HCT116 (cell line): ENCODE results near the gene CARMIL1. TPM values are rescaled to one million over a fixed set of nuclear protein-coding genes. Genes with fewer than 3 reads are reported as not detected.

ENCODE experiments used
- ATAC-seq: fragments of 200-7000 bp; cut with Tn5 transposase; 2 replicates; pipeline ENCODE4 v1.9.1; 2020; ENCODE audit warnings: mild to moderate bottlenecking, moderate library complexity
- BruUV-seq: library from RNA; stranded (reverse); fragments of 400-500 nt; replicated peaks from 2 replicates; lab custom pipeline; 2021; lab: Mats Ljungman, UMichigan
- CTCF ChIA-PET: fragments of 300-600 bp; sonication (Branson Sonifier 250); formaldehyde crosslinking; loops from one replicate; lab custom pipeline; 2021; ENCODE audit warnings: antibody characterized with exemption; lab: Charles Lee
- POLR2A ChIA-PET: fragments of 300-600, 350-600 bp; sonication (Branson Sonifier 250); formaldehyde crosslinking; loops from one replicate; lab custom pipeline; 2021; ENCODE audit warnings: antibody characterized with exemption; lab: Charles Lee
- RAD21 ChIA-PET, 2 experiments: fragments of 300-600 bp; sonication (Branson Sonifier 250); formaldehyde crosslinking; loops; one replicate each; lab custom pipeline; 2023; ENCODE audit warnings: low total read pairs in 2 of 2; ENCODE audit not compliant: uncharacterized antibody in 2 of 2, unreplicated experiment in 2 of 2, low non-redundant PET in 1 of 2; lab: Charles Lee
- DNase-seq: peaks from one replicate; pipeline ENCODE4 v3.0.0-alpha.2; 2010; ENCODE audit warnings: low read depth, low spot score
- H2AFZ ChIP-seq: fragments of 200-600 bp; shearing (Covaris generic), sonication (generic); 2 replicates; pipeline ENCODE4 v1.6.1; 2017; ENCODE audit warnings: low read depth, mixed run types, mixed read lengths, antibody characterized with exemption, low read length; ENCODE audit not compliant: poor library complexity, severe bottlenecking
- H3K27ac ChIP-seq: 2 replicates; pipeline ENCODE4 v1.5.1; 2012; ENCODE audit warnings: low read depth, low read length
- H3K27me3 ChIP-seq: fragments of 200-600 bp; sonication (generic); 2 replicates; pipeline ENCODE4 v1.6.1; 2016; ENCODE audit warnings: mixed run types, low read length, mixed read lengths; ENCODE audit not compliant: insufficient read depth
- H3K36me3 ChIP-seq, 2 experiments: fragments of 200-500 bp in 1 of 2; fragments of 200-600 bp in 1 of 2; sonication (Bioruptor generic) in 1 of 2; sonication (generic) in 1 of 2; 2 replicates each; pipeline versions ENCODE4 v1.5.1 to v1.6.1; 2014 to 2016; ENCODE audit warnings: low read length in 2 of 2, inconsistent platforms in 1 of 2, mixed read lengths in 1 of 2, mixed run types in 1 of 2; ENCODE audit not compliant: insufficient read depth in 2 of 2, control insufficient read depth in 1 of 2
- H3K4me1 ChIP-seq, 2 experiments: fragments of 200-600 bp in 1 of 2; sonication (generic) in 1 of 2; 2 replicates each; pipeline versions ENCODE4 v1.5.1 to v1.6.1; 2012 to 2017; ENCODE audit warnings: low read length in 2 of 2, inconsistent platforms in 1 of 2, mild to moderate bottlenecking in 1 of 2, mixed read lengths in 1 of 2, mixed run types in 1 of 2, moderate library complexity in 1 of 2; ENCODE audit not compliant: insufficient read depth in 2 of 2, control insufficient read depth in 1 of 2
- H3K4me2 ChIP-seq: fragments of 200-600 bp; sonication (generic); 2 replicates; pipeline ENCODE4 v1.6.1; 2017; ENCODE audit warnings: mixed run types, low read length, mixed read lengths
- H3K4me3 ChIP-seq, 2 experiments: fragments of 200-600 bp in 1 of 2; sonication (generic) in 1 of 2; replicated peaks in 1 of 2; 2 replicates each; pipeline ENCODE4 v1.5.1; 2011 to 2016; ENCODE audit warnings: low read length in 2 of 2, control low read depth in 1 of 2, low read depth in 1 of 2, mild to moderate bottlenecking in 1 of 2, mixed read lengths in 1 of 2, mixed run types in 1 of 2
- H3K79me2 ChIP-seq: fragments of 200-600 bp; sonication (generic); 2 replicates; pipeline ENCODE4 v1.6.1; 2017; ENCODE audit warnings: mild to moderate bottlenecking, mixed run types, low read length, moderate library complexity, mixed read lengths; ENCODE audit not compliant: insufficient read depth
- H3K9ac ChIP-seq: fragments of 200-600 bp; sonication (generic); 2 replicates; pipeline ENCODE4 v1.6.1; 2016; ENCODE audit warnings: low read length, mixed read lengths
- H3K9me2 ChIP-seq: fragments of 200-600 bp; sonication (generic), shearing (Covaris generic); 2 replicates; pipeline ENCODE4 v1.6.1; 2017; ENCODE audit warnings: mixed run types, mild to moderate bottlenecking, moderate library complexity; ENCODE audit not compliant: insufficient read depth
- H3K9me3 ChIP-seq, 2 experiments: fragments of 200-500 bp in 1 of 2; fragments of 200-600 bp in 1 of 2; sonication (Bioruptor generic) in 1 of 2; sonication (generic) in 1 of 2; 2 replicates each; pipeline ENCODE4 v1.6.1; 2014 to 2017; ENCODE audit warnings: low read length in 2 of 2, mixed read lengths in 2 of 2, inconsistent platforms in 1 of 2, low read depth in 1 of 2, mild to moderate bottlenecking in 1 of 2, mixed run types in 1 of 2, moderate library complexity in 1 of 2; ENCODE audit not compliant: control insufficient read depth in 1 of 2, insufficient read depth in 1 of 2
- H4K20me1 ChIP-seq: fragments of 200-600 bp; sonication (generic), shearing (Covaris generic); 2 replicates; pipeline ENCODE4 v1.6.1; 2017; ENCODE audit warnings: mixed run types, mild to moderate bottlenecking, moderate library complexity; ENCODE audit not compliant: insufficient read depth
- CBX3 ChIP-seq: IDR thresholded peaks from 2 replicates; pipeline ENCODE4 v1.6.1; 2012; ENCODE audit warnings: low read depth
- CTCF ChIP-seq, 3 experiments: fragments of 200-600 bp in 1 of 3; sonication (generic) in 1 of 3; IDR thresholded peaks in 2 of 3; conservative IDR thresholded peaks in 1 of 3; 2 replicates each; pipeline ENCODE4 v1.5.1; 2012 to 2017; ENCODE audit warnings: low read depth in 2 of 3, low read length in 2 of 3, antibody characterized with exemption in 1 of 3, borderline replicate concordance in 1 of 3, control low read depth in 1 of 3, mild to moderate bottlenecking in 1 of 3, mixed read lengths in 1 of 3, mixed run types in 1 of 3, moderate library complexity in 1 of 3; ENCODE audit not compliant: insufficient read depth in 1 of 3
- EGR1 ChIP-seq: IDR thresholded peaks from 2 replicates; pipeline ENCODE4 v1.6.1; 2012; ENCODE audit warnings: low read depth
- ELF1 ChIP-seq: IDR thresholded peaks from 2 replicates; pipeline ENCODE4 v1.6.1; 2012; ENCODE audit warnings: low read depth, borderline replicate concordance
- EZH2 ChIP-seq: fragments of 200-600 bp; sonication (generic); IDR thresholded peaks from 2 replicates; pipeline ENCODE4 v1.6.1; 2017; ENCODE audit warnings: antibody characterized with exemption, mixed run types
- FOSL1 ChIP-seq: IDR thresholded peaks from 2 replicates; pipeline ENCODE4 v1.6.1; 2012; ENCODE audit warnings: low read depth
- JUND ChIP-seq: IDR thresholded peaks from 2 replicates; pipeline ENCODE4 v1.6.1; 2012
- MAX ChIP-seq: IDR thresholded peaks from 2 replicates; pipeline ENCODE4 v1.6.1; 2012
- POLR2A ChIP-seq: IDR thresholded peaks from 2 replicates; pipeline ENCODE4 v1.7.0; 2011; ENCODE audit warnings: borderline replicate concordance; ENCODE audit not compliant: insufficient read depth, insufficient read length; ENCODE audit errors: extremely low read depth
- RAD21 ChIP-seq: IDR thresholded peaks from 2 replicates; pipeline ENCODE4 v1.6.1; 2012; ENCODE audit warnings: low read depth, mild to moderate bottlenecking
- REST ChIP-seq: IDR thresholded peaks from 2 replicates; pipeline ENCODE4 v1.6.1; 2012; ENCODE audit warnings: low read depth
- SIN3A ChIP-seq: IDR thresholded peaks from 2 replicates; pipeline ENCODE4 v1.6.1; 2012; ENCODE audit warnings: low read depth
- SP1 ChIP-seq: IDR thresholded peaks from 2 replicates; pipeline ENCODE4 v1.6.1; 2012; ENCODE audit warnings: low read depth
- SRF ChIP-seq: IDR thresholded peaks from 2 replicates; pipeline ENCODE4 v1.6.1; 2012; ENCODE audit warnings: low read depth
- ZNF274 ChIP-seq: fragments of 200-500 bp; sonication (Bioruptor generic); IDR thresholded peaks from 2 replicates; pipeline ENCODE4 v1.6.1; 2014; ENCODE audit warnings: mild to moderate bottlenecking, low read depth, low read length, inconsistent platforms
- intact Hi-C: fragments of 100-400 bp; cut with micrococcal nuclease; formaldehyde crosslinking; loops from 2 replicates; pipeline ENCODE4 v1.10.0; 2022
- total RNA-seq: library from RNA; stranded (reverse); gene quantifications from one replicate; pipeline ENCODE4 v1.2.1, GENCODE V29; 2021; ENCODE audit not compliant: unreplicated experiment

Gene CARMIL1
- total RNA-seq, 1 experiment from 2014 or later, result 21.7 TPM

- Histone ChIP-seq H3K27me3 (no peaks in the 10 kb centered on the region), H2AFZ (no peak overlapping the region), H3K4me2 (no peak overlapping the region), H3K9ac (no peak overlapping the region), H3K27ac (no peak overlapping the region), H3K4me3 (no peak overlapping the region)
- RAD21 ChIA-PET, result no interaction called here
- ATAC-seq, result no peak
- CTCF ChIA-PET, result interaction anchor here (1.2 kb wide), 1 partner anchor 171 kb away, joined by 3 read pairs; no protein-coding TSS in a partner anchor
- intact Hi-C loops, result no loop called here
- DNase-seq, result no peak
- POLR2A ChIA-PET, result no interaction called here
- TF ChIP-seq POLR2A, result no peak
- TF ChIP-seq FOSL1, result no peak
- no peak for TF ChIP-seq ELF1
- no peak for TF ChIP-seq SIN3A
- no peak for TF ChIP-seq JUND
- no peak for TF ChIP-seq MAX
- TF ChIP-seq EGR1, result no peak
- TF ChIP-seq EZH2, result no peak
- no peak for TF ChIP-seq SP1
- no peak for TF ChIP-seq RAD21
- no peak for TF ChIP-seq SRF
- TF ChIP-seq, all 23 proteins: peak for 0
- Histone ChIP-seq H3K9me3 (no peaks in the 10 kb centered on the region), H3K36me3 (no peaks in the 10 kb centered on the region), H3K4me1 (no peaks in the 10 kb centered on the region), H3K9me2 (no peaks in the 10 kb centered on the region), H4K20me1 (no peaks in the 10 kb centered on the region), H3K79me2 (no peaks in the 10 kb centered on the region)
- no TSS peak for BruUV-seq
Measured at GRCh38 chr6:25436760-25437159, 157.6 kb downstream of the CARMIL1 start.

GRCh38 chr6:25439368-25439767 is 160.2 kb downstream of the CARMIL1 start:
- no peak for DNase-seq
- Histone ChIP-seq H3K27me3 (no peaks in the 10 kb centered on the region), H3K4me3 (no peak overlapping the region), H3K9ac (no peak overlapping the region), H3K9me3 (no peaks in the 10 kb centered on the region), H3K36me3 (no peaks in the 10 kb centered on the region), H3K9me2 (no peaks in the 10 kb centered on the region), H4K20me1 (no peaks in the 10 kb centered on the region), H3K4me1 (no peaks in the 10 kb centered on the region), H3K27ac (no peak overlapping the region), H3K79me2 (no peaks in the 10 kb centered on the region), H2AFZ (no peak overlapping the region), H3K4me2 (no peak overlapping the region)
- TF ChIP-seq ZNF274 (no peak), EGR1 (no peak), REST (no peak), CTCF (IDR thresholded peaks at IDR 0.05 in 2 of 3, conservative IDR thresholded peaks at IDR 0.05 in 1 of 3; ENCODE audit: borderline replicate concordance in 1 of 3, insufficient read depth in 1 of 3, low read depth in 2 of 3, low read length in 2 of 3) (no peak), RAD21 (no peak), JUND (no peak), MAX (no peak), SIN3A (no peak), CBX3 (no peak)
- no TSS peak for BruUV-seq
- ChIA-PET RAD21 (no interaction called here), CTCF (no interaction called here), POLR2A (no interaction called here)
- intact Hi-C loops, result no loop called here
- ATAC-seq, result no peak
